OCI-LY3 (cell line): ENCODE data around the gene DPP6.

Source experiments
- CTCF ChIP-seq: fragments of 200-600, 300-600 bp; sonication (generic); IDR thresholded peaks from 2 replicates; pipeline ENCODE4 v1.5.1; 2014; ENCODE audit warnings: antibody characterized with exemption, low read length, low read depth
- EZH2phosphoT487 ChIP-seq: fragments of 200-600 bp; shearing (Covaris generic); IDR thresholded peaks from 2 replicates; pipeline ENCODE4 v1.6.1; 2018; ENCODE audit warnings: antibody characterized with exemption, mixed run types, low read depth

DNA sequence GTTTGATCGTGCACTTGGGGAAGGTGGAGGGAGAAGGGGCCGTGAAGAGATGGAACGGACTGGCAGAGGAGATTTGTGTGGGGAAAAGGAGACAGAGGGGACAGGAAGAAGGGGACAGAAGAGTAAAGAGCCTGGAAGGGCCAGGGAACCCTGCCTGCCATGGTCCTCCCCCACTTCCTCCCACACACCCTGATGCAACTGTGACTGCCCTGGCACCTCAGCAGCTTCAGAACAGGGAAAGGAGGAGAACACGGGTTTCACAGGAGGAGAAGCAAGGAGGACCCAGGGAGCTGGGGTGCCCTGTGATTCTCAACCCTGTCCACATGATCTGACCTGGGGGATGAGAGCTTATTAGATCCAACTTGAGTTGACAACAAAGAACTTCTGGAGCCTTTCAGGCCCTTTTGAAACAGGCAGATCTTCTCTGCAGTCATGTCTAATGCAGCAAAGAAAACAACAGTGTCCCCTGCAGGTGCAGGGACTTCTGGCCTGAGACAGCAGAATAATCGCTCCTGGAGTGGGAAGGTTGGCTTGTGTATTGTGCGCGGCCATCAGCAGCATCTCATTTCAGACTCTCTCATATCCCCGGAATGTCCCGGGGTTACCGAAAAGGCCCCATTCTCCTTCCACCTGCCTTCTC lies 529.2 kb downstream of the DPP6 start:
- TF ChIP-seq CTCF (no peak), EZH2phosphoT487 (no peak)
